Measurements from ENCODE around the gene TFPI2.
"Not testable (repeated sequence)": the region's sequence is repeated elsewhere in the genome, so short reads cannot be mapped to it uniquely, and the experiment has no call there.

The TFPI2 gene

GRCh38 chr7:93920496-93921182, 30.1 kb upstream of the TFPI2 start:
- Mint-ChIP-seq H3K4me1 (no peaks in the 10 kb centered on the region), H3K9me3 (no peaks in the 10 kb centered on the region), H3K27me3 (peaks cover 48% of the 10 kb centered on the region), H3K27ac (ENCODE audit: low read depth) (no peak overlapping the region), H3K4me3 (no peak overlapping the region), H3K36me3 (ENCODE audit: insufficient read depth) (no peaks in the 10 kb centered on the region)
- no peak for ATAC-seq (replicated peaks; ENCODE audit: extremely low read depth, poor library complexity, severe bottlenecking)
- DNase-seq (ENCODE audit: low spot score in 2 of 2) = no peak

- H3K27ac Mint-ChIP-seq (ENCODE audit: low read depth); H3K9me3 Mint-ChIP-seq; H3K4me3 Mint-ChIP-seq; ATAC-seq (replicated peaks; ENCODE audit: extremely low read depth, poor library complexity, severe bottlenecking); H3K4me1 Mint-ChIP-seq; DNase-seq (ENCODE audit: low spot score in 2 of 2); H3K36me3 Mint-ChIP-seq (ENCODE audit: insufficient read depth): not testable (repeated sequence)
- H3K27me3 Mint-ChIP-seq = peaks cover 41% of the 10 kb centered on the region
These were observed 25.8 kb upstream of the TFPI2 start for GRCh38 chr7:93916315-93916714.

- H3K4me1 Mint-ChIP-seq; H3K9me3 Mint-ChIP-seq; H3K36me3 Mint-ChIP-seq (ENCODE audit: insufficient read depth); H3K27ac Mint-ChIP-seq (ENCODE audit: low read depth); H3K4me3 Mint-ChIP-seq; ATAC-seq (replicated peaks; ENCODE audit: extremely low read depth, poor library complexity, severe bottlenecking); DNase-seq (ENCODE audit: low spot score in 2 of 2): not testable (repeated sequence)
- peaks cover 39% of the 10 kb centered on the region for H3K27me3 Mint-ChIP-seq
These were observed 25.3 kb upstream of the TFPI2 start for GRCh38 chr7:93915888-93916287.

GRCh38 chr7:93915206-93915842, 24.8 kb upstream of the TFPI2 start:
- H3K27me3 Mint-ChIP-seq = peaks cover 33% of the 10 kb centered on the region
- DNase-seq (ENCODE audit: low spot score in 2 of 2); H3K4me3 Mint-ChIP-seq; ATAC-seq (replicated peaks; ENCODE audit: extremely low read depth, poor library complexity, severe bottlenecking); H3K36me3 Mint-ChIP-seq (ENCODE audit: insufficient read depth); H3K4me1 Mint-ChIP-seq; H3K27ac Mint-ChIP-seq (ENCODE audit: low read depth); H3K9me3 Mint-ChIP-seq: not testable (repeated sequence)

- no peak for DNase-seq (ENCODE audit: low spot score in 2 of 2)
- Mint-ChIP-seq H3K4me1 (no peaks in the 10 kb centered on the region), H3K27ac (ENCODE audit: low read depth) (no peak overlapping the region), H3K27me3 (peaks cover 30% of the 10 kb centered on the region), H3K4me3 (no peak overlapping the region), H3K36me3 (ENCODE audit: insufficient read depth) (no peaks in the 10 kb centered on the region), H3K9me3 (no peaks in the 10 kb centered on the region)
- ATAC-seq (replicated peaks; ENCODE audit: extremely low read depth, poor library complexity, severe bottlenecking) = no peak
These were observed 24.1 kb upstream of the TFPI2 start for GRCh38 chr7:93914581-93915066.

- DNase-seq (ENCODE audit: low spot score in 2 of 2) (no peak), ATAC-seq (replicated peaks; ENCODE audit: extremely low read depth, poor library complexity, severe bottlenecking) (no peak)
- Mint-ChIP-seq H3K27ac (ENCODE audit: low read depth) (no peak overlapping the region), H3K27me3 (peaks cover 30% of the 10 kb centered on the region), H3K9me3 (no peaks in the 10 kb centered on the region), H3K4me1 (no peaks in the 10 kb centered on the region), H3K36me3 (ENCODE audit: insufficient read depth) (no peaks in the 10 kb centered on the region), H3K4me3 (no peak overlapping the region)
These were observed 22.6 kb upstream of the TFPI2 start for GRCh38 chr7:93913197-93913596.

GRCh38 chr7:93911661-93912060, 21.1 kb upstream of the TFPI2 start:
- not testable (repeated sequence) for H3K9me3 Mint-ChIP-seq; H3K36me3 Mint-ChIP-seq (ENCODE audit: insufficient read depth); ATAC-seq (replicated peaks; ENCODE audit: extremely low read depth, poor library complexity, severe bottlenecking)

GRCh38 chr7:93911242-93911641, 20.7 kb upstream of the TFPI2 start:
- H3K9me3 Mint-ChIP-seq; ATAC-seq (replicated peaks; ENCODE audit: extremely low read depth, poor library complexity, severe bottlenecking); H3K4me3 Mint-ChIP-seq: not testable (repeated sequence)

More at GRCh38 chr7:93911661-93912060, 21.1 kb upstream of the TFPI2 start:
- H3K27ac Mint-ChIP-seq (ENCODE audit: low read depth); DNase-seq (ENCODE audit: low spot score in 2 of 2); H3K4me3 Mint-ChIP-seq; H3K4me1 Mint-ChIP-seq: not testable (repeated sequence)
- peaks cover 16% of the 10 kb centered on the region for H3K27me3 Mint-ChIP-seq

GRCh38 chr7:93910076-93910994, 19.8 kb upstream of the TFPI2 start:
- ATAC-seq (replicated peaks; ENCODE audit: extremely low read depth, poor library complexity, severe bottlenecking) (no peak), DNase-seq (ENCODE audit: low spot score in 2 of 2) (no peak)
- H3K36me3 Mint-ChIP-seq (ENCODE audit: insufficient read depth) = no peaks in the 10 kb centered on the region
- H3K27me3 Mint-ChIP-seq = peaks cover 9% of the 10 kb centered on the region
- no peak overlapping the region for H3K4me3 Mint-ChIP-seq
- H3K4me1 Mint-ChIP-seq = no peaks in the 10 kb centered on the region
- H3K27ac Mint-ChIP-seq (ENCODE audit: low read depth) = no peak overlapping the region
- H3K9me3 Mint-ChIP-seq = no peaks in the 10 kb centered on the region

More at GRCh38 chr7:93911242-93911641, 20.7 kb upstream of the TFPI2 start:
- H3K27me3 Mint-ChIP-seq = peaks cover 12% of the 10 kb centered on the region
- not testable (repeated sequence) for H3K4me1 Mint-ChIP-seq; DNase-seq (ENCODE audit: low spot score in 2 of 2); H3K36me3 Mint-ChIP-seq (ENCODE audit: insufficient read depth); H3K27ac Mint-ChIP-seq (ENCODE audit: low read depth)

- H3K36me3 Mint-ChIP-seq (ENCODE audit: insufficient read depth) = no peaks in the 10 kb centered on the region
These were observed 15.7 kb upstream of the TFPI2 start, which contains the start of gene GNGT1 for GRCh38 chr7:93906267-93906666. Gene GNGT1 (plus strand): TSS chr7:93906567. CDS start chr7:93906747, 180 bp downstream.

GRCh38 chr7:93902777-93903423, 12.3 kb upstream of the TFPI2 start:
- H3K36me3 Mint-ChIP-seq (ENCODE audit: insufficient read depth) = no peaks in the 10 kb centered on the region
- H3K4me1 Mint-ChIP-seq = no peaks in the 10 kb centered on the region
- H3K4me3 Mint-ChIP-seq = no peak overlapping the region
- ATAC-seq (replicated peaks; ENCODE audit: extremely low read depth, poor library complexity, severe bottlenecking) (no peak), DNase-seq (ENCODE audit: low spot score in 2 of 2) (no peak)
- peaks cover 14% of the 10 kb centered on the region for H3K27me3 Mint-ChIP-seq
- no peak overlapping the region for H3K27ac Mint-ChIP-seq (ENCODE audit: low read depth)
- H3K9me3 Mint-ChIP-seq = no peaks in the 10 kb centered on the region

More at GRCh38 chr7:93906267-93906666, 15.7 kb upstream of the TFPI2 start, which contains the start of gene GNGT1:
- ATAC-seq (replicated peaks; ENCODE audit: extremely low read depth, poor library complexity, severe bottlenecking) (no peak), DNase-seq (ENCODE audit: low spot score in 2 of 2) (no peak)
- Mint-ChIP-seq H3K4me3 (no peak within 1 kb of the TSS), H3K27me3 (no peaks in the 10 kb centered on the region), H3K4me1 (no peaks in the 10 kb centered on the region), H3K27ac (ENCODE audit: low read depth) (no peak within 1 kb of the TSS), H3K9me3 (no peaks in the 10 kb centered on the region)

GRCh38 chr7:93897680-93898079, 7.1 kb upstream of the TFPI2 start:
- Mint-ChIP-seq H3K4me1 (no peaks in the 10 kb centered on the region), H3K36me3 (ENCODE audit: insufficient read depth) (peaks cover 2% of the 10 kb centered on the region), H3K4me3 (no peak overlapping the region), H3K27me3 (peaks cover 35% of the 10 kb centered on the region), H3K27ac (ENCODE audit: low read depth) (no peak overlapping the region), H3K9me3 (no peaks in the 10 kb centered on the region)
- no peak for DNase-seq (ENCODE audit: low spot score in 2 of 2)
- ATAC-seq (replicated peaks; ENCODE audit: extremely low read depth, poor library complexity, severe bottlenecking) = no peak

Data from central memory CD8-positive, alpha-beta T cell (primary cell).